HepG2 (cell line): ENCODE results near the gene CSN3. TPM values are rescaled to one million over a fixed set of nuclear protein-coding genes. Genes with fewer than 3 reads are reported as not detected.

Experiments
- ATAC-seq: fragments of 200-7000 bp; cut with Tn5 transposase; 3 replicates; pipeline ENCODE4 v1.9.1; 2020; ENCODE audit warnings: mild to moderate bottlenecking, moderate library complexity
- BruUV-seq: library from RNA; stranded (reverse); fragments of 400-500 nt; replicated peaks from 2 replicates; lab custom pipeline; 2021; lab: Mats Ljungman, UMichigan
- CTCF ChIA-PET: fragments of 300-600 bp; formaldehyde crosslinking; extraction: SDS; loops from one replicate; lab custom pipeline; 2021; ENCODE audit warnings: low total read pairs, inconsistent platforms, low intra/inter-chr PET ratio; lab: Yijun Ruan, JAX
- POLR2A ChIA-PET: fragments of 350-600 bp; sonication (Branson Sonifier 250); formaldehyde crosslinking; loops from one replicate; lab custom pipeline; 2020; ENCODE audit warnings: antibody characterized with exemption, inconsistent platforms; lab: Yijun Ruan, JAX
- DNase-seq: peaks from one replicate; pipeline ENCODE4 v3.0.0-alpha.2; 2015; ENCODE audit warnings: low spot score
- FAIRE-seq: peaks from 3 replicates; lab custom pipeline; 2011; peaks lifted over from hg19 to GRCh38; lab: Jason Lieb, UNC
- H2AFZ ChIP-seq: one replicate; pipeline ENCODE4 v1.6.1; 2011; ENCODE audit warnings: low read length, inconsistent platforms
- H3K27ac ChIP-seq: fragments of 300-600 bp; 3 replicates; pipeline ENCODE4 v1.8.0; 2011; ENCODE audit warnings: mixed run types, mild to moderate bottlenecking, mixed read lengths, low read length, inconsistent platforms; ENCODE audit not compliant: insufficient read depth; ENCODE audit errors: extremely low read length
- H3K27me3 ChIP-seq, 2 experiments: fragments of 200-600 bp in 1 of 2; 2 replicates in 1 of 2; 3 replicates in 1 of 2; pipeline versions ENCODE4 v1.6.0 to v1.8.0; 2011; ENCODE audit warnings: low read length in 2 of 2, mild to moderate bottlenecking in 2 of 2, moderate library complexity in 2 of 2, inconsistent platforms in 1 of 2; ENCODE audit not compliant: insufficient read depth in 2 of 2, control insufficient read depth in 1 of 2
- H3K36me3 ChIP-seq, 2 experiments: fragments of 200-600 bp in 1 of 2; replicated peaks in 1 of 2; 2 replicates in 1 of 2; 3 replicates in 1 of 2; pipeline versions ENCODE4 v1.5.1 to v1.8.0; 2011; ENCODE audit warnings: low read length in 2 of 2, inconsistent platforms in 1 of 2; ENCODE audit not compliant: insufficient read depth in 2 of 2, control insufficient read depth in 1 of 2
- H3K4me1 ChIP-seq: 2 replicates; pipeline ENCODE4 v1.5.1; 2012; ENCODE audit warnings: low read length, inconsistent platforms; ENCODE audit not compliant: insufficient read depth
- H3K4me2 ChIP-seq: 2 replicates; pipeline ENCODE4 v1.6.0; 2011; ENCODE audit warnings: low read depth, low read length, inconsistent platforms
- H3K4me3 ChIP-seq, 3 experiments: fragments of 200-600 bp in 1 of 3; sonication (generic), shearing (Covaris generic) in 1 of 3; replicated peaks in 1 of 3; 2 replicates each; pipeline ENCODE4 v1.5.1; 2011 to 2016; ENCODE audit warnings: low read length in 3 of 3, inconsistent platforms in 2 of 3, low read depth in 2 of 3, mild to moderate bottlenecking in 2 of 3, control low read depth in 1 of 3, mixed read lengths in 1 of 3; ENCODE audit not compliant: insufficient read depth in 1 of 3
- H3K79me2 ChIP-seq: one replicate; pipeline ENCODE4 v1.6.1; 2011; ENCODE audit warnings: low read length, inconsistent platforms; ENCODE audit not compliant: insufficient read depth
- H3K9ac ChIP-seq: 2 replicates; pipeline ENCODE4 v1.6.0; 2011; ENCODE audit warnings: mild to moderate bottlenecking, low read depth, low read length, inconsistent platforms; ENCODE audit not compliant: insufficient read depth
- H3K9me3 ChIP-seq: 2 replicates; pipeline ENCODE4 v1.5.1; 2012; ENCODE audit warnings: mild to moderate bottlenecking, low read length
- H4K20me1 ChIP-seq: 2 replicates; pipeline ENCODE4 v1.6.0; 2011; ENCODE audit warnings: inconsistent platforms, mild to moderate bottlenecking, low read length, moderate library complexity; ENCODE audit not compliant: insufficient read depth
- CEBPB ChIP-seq: IDR thresholded peaks from 2 replicates; pipeline ENCODE4 v1.6.1; 2011; ENCODE audit warnings: low read depth, low read length, improper control_type of control experiment, borderline replicate concordance
- EP300 ChIP-seq, 3 experiments: sonication (generic) in 1 of 3; formaldehyde crosslinking in 1 of 3; IDR thresholded peaks; 2 replicates each; pipeline versions ENCODE4 v1.5.1 to v1.6.1; 2011 to 2020; ENCODE audit warnings: low read depth in 2 of 3, low read length in 2 of 3, borderline replicate concordance in 1 of 3, improper control_type of control experiment in 1 of 3, mild to moderate bottlenecking in 1 of 3, missing genetic modification reagents in 1 of 3, moderate library complexity in 1 of 3
- MTF2 ChIP-seq: sonication (generic); formaldehyde crosslinking; IDR thresholded peaks from 2 replicates; pipeline ENCODE4 v1.5.0; 2020; ENCODE audit warnings: missing genetic modification reagents, borderline replicate concordance
- ZNF30 ChIP-seq: sonication (generic); formaldehyde crosslinking; IDR thresholded peaks from 2 replicates; pipeline ENCODE4 v1.5.0; 2020; ENCODE audit warnings: mild to moderate bottlenecking, missing genetic modification reagents
- ZNF772 ChIP-seq: sonication (generic); formaldehyde crosslinking; IDR thresholded peaks from 2 replicates; pipeline ENCODE4 v1.5.0; 2020; ENCODE audit warnings: mild to moderate bottlenecking, missing genetic modification reagents
- WGBS: methylation state at CpG from one replicate; pipeline ENCODE4 v1.1.6; 2017; ENCODE audit warnings: low lambda C conversion rate; 5-methylcytosine and 5-hydroxymethylcytosine counted together
- in situ Hi-C: cut with HindIII; loops from 2 replicates; pipeline ENCODE4 v1.10.0; 2017; ENCODE audit warnings: low pct_unique_long_range_greater_than_20kb; ENCODE audit not compliant: extremely low pct_ligation_motif_present
- intact Hi-C: fragments of 100-400 bp; cut with micrococcal nuclease; formaldehyde crosslinking; loops from one replicate; pipeline ENCODE4 v1.10.0; 2022; ENCODE audit not compliant: unreplicated experiment
- polyA plus RNA-seq, 8 experiments: library from polyadenylated mRNA; depleted of rRNA in 3 of 8; stranded (reverse) in 7 of 8; unstranded in 1 of 8; fragments of >200 nt; fragmentation: Illumina TruSeq in 4 of 8; extraction: Trizol in 4 of 8; gene quantifications; 2 replicates each; pipeline versions ENCODE4 v1.2.1 to v1.2.3, GENCODE V29; 2011 to 2016; ENCODE audit warnings: low read depth in 4 of 8, missing spikeins in 1 of 8, mixed read lengths in 1 of 8; ENCODE audit not compliant: insufficient read depth in 1 of 8
- total RNA-seq, 5 experiments: library from RNA; depleted of rRNA; stranded (reverse); fragments of >200 nt; fragmentation: Illumina TruSeq; extraction: Trizol; gene quantifications; 2 replicates each; pipeline ENCODE4 v1.2.3, GENCODE V29; 2016; ENCODE audit warnings: low read depth in 1 of 5

CSN3 gene
- total and polyA plus RNA-seq, 2 of the 13 experiments (the other 11 are each of a cell fraction or from before 2014, with no cell fraction given) = not detected

GRCh38 chr4:70251250-70251944 lies 9.0 kb downstream of the CSN3 start:
- no peak overlapping the region for H3K4me2 ChIP-seq
- H3K36me3 ChIP-seq = no peaks in the 10 kb centered on the region
- H4K20me1 ChIP-seq = no peaks in the 10 kb centered on the region
- CTCF ChIA-PET = no interaction called here
- peak; percentile 54; the same call in 2 of the 3 replicates for ATAC-seq
- no peak for FAIRE-seq
- intact Hi-C loops = no loop called here
- TF ChIP-seq CEBPB = peak; percentile 64
- no peak for TF ChIP-seq MTF2
- TF ChIP-seq ZNF772 (CRISPR knock-in tag) = no peak
- H3K79me2 ChIP-seq = no peaks in the 10 kb centered on the region
- POLR2A ChIA-PET = no interaction called here
- WGBS = 40% methylated on average over 3 of the region's 3 CpGs
- H3K27me3 ChIP-seq = no peaks in the 10 kb centered on the region
- no peak overlapping the region for H3K4me3 ChIP-seq
- H3K9ac ChIP-seq = no peak overlapping the region
- H3K9me3 ChIP-seq = no peaks in the 10 kb centered on the region
- H3K27ac ChIP-seq = peak overlapping the region; percentile 44
- H2AFZ ChIP-seq = peak overlapping the region; percentile 46
- DNase-seq = peak; percentile 23
- no TSS peak for BruUV-seq
- H3K4me1 ChIP-seq = peaks cover 11% of the 10 kb centered on the region
- in situ Hi-C loops = no loop called here

GRCh38 chr4:70251945-70252277 lies 9.5 kb downstream of the CSN3 start:
- Histone ChIP-seq H3K4me3 (no peak overlapping the region), H3K4me2 (no peak overlapping the region), H3K9me3 (no peaks in the 10 kb centered on the region), H3K27me3 (no peaks in the 10 kb centered on the region), H3K27ac (no peak overlapping the region), H3K4me1 (peaks cover 11% of the 10 kb centered on the region), H2AFZ (no peak overlapping the region), H3K9ac (no peak overlapping the region), H3K79me2 (no peaks in the 10 kb centered on the region), H4K20me1 (no peaks in the 10 kb centered on the region), H3K36me3 (no peaks in the 10 kb centered on the region)
- ChIA-PET POLR2A (no interaction called here), CTCF (no interaction called here)
- in situ Hi-C loops = no loop called here
- no peak for TF ChIP-seq ZNF30 (CRISPR knock-in tag)
- TF ChIP-seq EP300 (IDR thresholded peaks at IDR 0.05; ENCODE audit: low read depth in 2 of 2, low read length in 2 of 2) = peak in 1 of 2 experiments; percentile 14; a peak in 1 of 4 replicates
- no peak for TF ChIP-seq EP300 (CRISPR knock-in tag; IDR thresholded peaks at IDR 0.05; ENCODE audit: borderline replicate concordance)
- intact Hi-C loops = no loop called here
- BruUV-seq = no TSS peak
- WGBS = 64% methylated on average over 1 of the region's 1 CpG
- ATAC-seq (peak; percentile 62), DNase-seq (no peak), FAIRE-seq (no peak)
